ENCODE data around the gene CXXC1. TPM values are rescaled to one million over a fixed set of nuclear protein-coding genes. Genes with fewer than 3 reads are reported as not detected.
A peak's percentile ranks its signal among the peaks of the same experiment; 100 is the strongest.
"Not testable (repeated sequence)": the region's sequence is repeated elsewhere in the genome, so short reads cannot be mapped to it uniquely, and the experiment has no call there.

Gene CXXC1
- polyA plus RNA-seq, 3 donors, result 85.5 to 96.0 (median 91.6) TPM

- no peak for DNase-seq
Observed at GRCh38 chr18:50280707-50281294, 6.7 kb downstream of the CXXC1 start.

DNA sequence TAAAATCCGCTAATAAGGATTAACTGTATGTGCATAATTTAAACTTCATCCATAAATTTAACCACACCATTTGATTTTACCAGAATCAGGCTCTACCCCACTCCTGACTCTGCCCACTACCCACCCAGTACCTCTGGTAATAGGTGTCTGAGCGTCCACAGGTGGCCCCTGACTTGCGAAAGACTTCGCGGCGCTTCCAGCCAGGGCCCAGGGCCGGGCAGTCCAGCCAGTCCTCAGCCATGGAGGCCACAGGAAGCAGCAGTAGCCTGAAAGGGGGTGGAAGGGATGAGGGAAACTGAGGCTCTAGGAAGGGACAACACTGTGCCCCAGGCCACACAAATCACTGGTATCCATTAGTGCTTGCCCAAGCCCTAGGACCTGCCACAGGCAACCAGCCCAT is 7.7 kb downstream of the CXXC1 start:
- DNase-seq, result no peak

- DNase-seq, result no peak
Observed at GRCh38 chr18:50277942-50278341, 9.6 kb downstream of the CXXC1 start.

DNA sequence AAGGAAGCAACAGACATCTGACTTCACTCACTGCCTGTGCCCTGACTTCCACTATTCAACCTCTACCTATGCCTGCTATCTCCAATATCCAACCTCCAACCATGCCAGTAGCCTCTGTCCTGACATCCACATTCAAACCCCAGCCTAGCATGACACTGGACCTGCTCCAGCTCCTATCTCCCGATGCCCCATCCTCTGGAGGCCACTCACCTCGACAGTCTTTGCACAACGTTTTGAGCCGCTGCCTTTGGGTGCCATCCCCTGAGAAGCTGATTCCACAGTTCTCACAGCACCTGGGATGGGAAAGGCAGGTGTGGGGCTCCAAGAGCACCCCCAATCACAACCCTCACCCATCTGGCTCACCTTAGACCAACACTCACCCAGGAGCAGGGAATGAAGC is 11.0 kb downstream of the CXXC1 start:
- no peak for DNase-seq

- no peak for DNase-seq
Observed at GRCh38 chr18:50275503-50276036, 11.9 kb downstream of the CXXC1 start.

DNA sequence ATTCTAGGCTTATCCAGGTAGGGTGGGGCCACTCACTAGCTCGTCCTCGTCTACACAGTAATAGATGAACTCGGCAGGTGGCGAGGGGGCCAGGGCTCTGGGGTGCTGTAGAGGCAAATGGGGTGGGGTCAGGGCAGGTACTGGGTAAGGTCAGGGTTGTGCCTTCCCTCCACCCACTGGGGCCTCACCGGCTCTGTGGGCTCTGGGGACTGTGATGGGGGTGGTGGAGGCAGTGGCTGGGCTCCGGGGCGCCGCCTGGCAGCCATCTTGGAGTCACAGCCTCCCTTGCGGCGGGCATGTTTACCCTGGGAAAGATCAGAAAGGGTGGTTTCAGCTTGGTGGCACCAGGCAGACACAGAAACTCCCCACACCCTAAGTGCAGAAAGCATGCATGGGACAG is 12.6 kb downstream of the CXXC1 start:
- no peak for DNase-seq

DNA sequence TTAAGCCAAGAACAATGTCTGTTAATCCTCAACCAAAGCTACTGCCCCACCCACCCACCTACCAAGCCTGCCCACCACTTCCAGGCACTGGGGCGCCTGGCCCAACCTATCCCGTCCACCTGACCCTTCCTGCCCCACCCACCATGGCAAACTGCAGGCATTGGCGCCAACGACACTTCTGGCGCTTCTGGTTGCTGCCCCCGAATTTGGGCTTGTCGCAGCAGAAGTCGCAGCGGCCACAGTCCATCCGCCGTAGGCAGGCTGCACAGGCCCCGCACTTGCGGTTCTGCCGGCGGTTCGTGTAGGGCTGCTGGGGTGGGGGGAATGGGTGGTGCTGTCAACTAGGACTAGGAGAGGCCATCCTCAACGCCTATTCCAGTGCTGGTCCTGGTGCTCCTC is 13.4 kb downstream of the CXXC1 start:
- DNase-seq, result no peak

DNA sequence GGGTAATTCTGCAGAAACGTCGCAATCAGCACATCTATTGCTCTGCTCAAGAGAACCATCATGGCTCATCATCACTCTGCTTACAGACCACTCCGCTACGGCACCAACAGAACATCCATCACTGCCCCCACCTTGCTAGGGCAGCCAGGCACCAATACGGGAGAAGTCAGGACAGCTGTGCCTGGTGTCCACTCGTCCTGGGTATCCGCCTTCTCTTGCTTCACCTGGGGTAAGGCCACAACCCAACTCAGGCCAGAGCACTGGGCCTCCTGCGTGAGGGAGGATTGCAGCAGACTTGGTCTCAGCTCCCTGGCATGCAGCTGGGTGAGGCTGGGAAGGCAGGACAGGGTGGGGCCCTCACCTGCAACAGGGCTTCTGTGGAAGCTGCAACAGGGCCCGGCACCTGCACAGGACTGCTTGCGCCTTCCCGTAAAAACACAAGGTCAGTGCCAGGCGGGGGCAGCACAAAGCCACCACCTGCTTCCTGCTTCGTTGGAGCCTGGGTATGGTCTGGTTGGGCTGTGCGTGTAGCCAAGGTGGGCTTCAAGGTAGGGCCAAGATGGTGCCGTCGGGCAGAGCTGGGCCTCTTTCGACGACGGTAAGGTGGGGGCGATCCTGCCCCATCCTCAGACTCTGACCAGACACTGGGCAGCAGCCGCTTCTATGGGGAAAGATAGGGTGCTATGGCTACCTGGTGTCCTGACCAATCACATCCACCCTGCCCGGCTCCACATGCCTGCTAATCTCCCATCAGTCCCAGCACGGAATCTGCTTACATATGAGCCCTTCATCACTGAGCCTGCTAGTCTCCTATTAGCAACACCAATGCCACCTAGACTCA is 14.1 kb downstream of the CXXC1 start:
- DNase-seq, result no peak

GRCh38 chr18:50272568-50272967 is 14.9 kb downstream of the CXXC1 start:
- DNase-seq, result no peak

DNA sequence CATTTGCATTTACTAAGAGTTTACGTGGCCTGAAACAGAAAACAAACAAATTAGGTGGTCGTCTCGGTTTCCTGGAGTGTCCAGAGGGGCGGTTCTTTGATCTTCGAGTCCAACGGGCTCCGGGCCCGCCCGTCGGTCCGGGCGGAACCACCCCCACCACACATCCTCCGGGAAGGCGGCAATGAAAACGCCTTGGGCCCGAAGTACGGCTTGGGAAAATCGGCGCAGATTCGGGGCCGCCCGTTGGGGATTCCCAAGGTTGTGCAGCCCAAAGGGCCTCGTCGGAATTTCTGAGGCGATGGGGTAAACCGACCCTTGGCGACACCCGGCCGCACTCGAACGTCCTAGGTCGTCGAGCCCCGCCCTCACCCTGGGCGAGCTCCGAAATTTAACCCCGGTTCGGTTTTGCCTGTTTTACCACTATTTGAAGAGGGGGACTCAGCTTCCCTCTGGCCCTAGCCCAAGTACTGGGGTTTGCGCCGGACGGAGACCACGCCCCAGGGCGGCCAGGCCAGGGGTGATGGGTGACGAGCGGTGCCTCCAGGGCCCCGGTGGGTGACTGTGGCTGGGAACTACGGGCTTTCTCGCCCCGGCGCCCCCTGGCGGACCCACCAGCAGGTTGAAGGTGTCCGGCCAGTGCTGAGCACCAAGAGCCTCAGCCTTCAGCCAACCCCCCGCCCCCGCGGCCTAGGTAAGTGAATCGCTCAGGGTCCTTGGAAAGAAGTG is 19.3 kb downstream of the CXXC1 start:
- DNase-seq, result peak; percentile 53

DNA sequence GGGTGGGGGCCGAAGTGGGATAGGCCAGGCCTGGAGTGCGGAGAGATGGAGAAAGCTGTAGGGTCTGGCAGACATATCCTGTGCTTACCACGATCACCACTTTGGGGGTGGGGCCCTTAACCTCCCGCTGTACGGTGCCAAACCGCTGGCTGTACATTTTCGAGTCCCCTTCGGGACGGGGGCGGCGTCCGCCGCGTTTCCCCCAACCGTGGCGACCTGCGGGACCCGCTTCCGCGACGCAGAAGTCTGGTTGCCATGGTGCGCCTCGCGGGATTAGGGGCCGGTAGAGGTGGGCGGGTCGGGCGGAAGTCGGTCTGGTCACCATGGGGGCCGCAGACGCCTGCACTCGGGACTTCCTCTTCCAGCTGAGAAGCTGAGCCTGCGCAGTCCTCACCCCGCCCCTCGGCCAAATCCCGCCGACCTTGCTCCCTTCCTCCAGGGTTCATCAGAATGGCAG is 21.2 kb downstream of the CXXC1 start, which contains the start of gene CFAP53:
Gene CFAP53 (minus strand): TSS at position 248 of the 457 bp plus-strand sequence. CDS start 91 bp downstream, at position 157.
- DNase-seq, result peak; percentile 89

- DNase-seq, result no peak
Observed at GRCh38 chr18:50262977-50263376, 24.5 kb downstream of the CXXC1 start.

- DNase-seq, result no peak
Observed at GRCh38 chr18:50250935-50251334, 36.6 kb downstream of the CXXC1 start.

GRCh38 chr18:50249576-50249975 is 37.9 kb downstream of the CXXC1 start:
- no peak for DNase-seq

DNA sequence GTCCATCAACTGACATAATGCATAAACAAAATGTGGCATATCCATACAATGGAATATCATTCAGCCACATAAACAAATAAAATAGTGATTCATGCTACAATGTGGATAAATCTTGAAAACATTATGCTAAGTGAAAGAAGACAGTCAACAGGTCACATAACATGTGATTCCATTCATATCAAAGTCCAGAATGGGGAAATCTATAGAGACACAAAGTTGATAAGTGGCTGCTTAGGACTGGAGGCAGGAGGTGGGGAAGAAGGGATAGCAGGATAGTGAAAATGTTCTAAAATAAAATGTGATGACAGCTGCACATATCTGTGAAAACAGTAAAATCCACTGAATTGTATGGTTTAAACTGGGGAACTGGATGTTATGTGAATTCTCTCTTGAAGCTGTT is 39.9 kb downstream of the CXXC1 start:
- no peak for DNase-seq

DNA sequence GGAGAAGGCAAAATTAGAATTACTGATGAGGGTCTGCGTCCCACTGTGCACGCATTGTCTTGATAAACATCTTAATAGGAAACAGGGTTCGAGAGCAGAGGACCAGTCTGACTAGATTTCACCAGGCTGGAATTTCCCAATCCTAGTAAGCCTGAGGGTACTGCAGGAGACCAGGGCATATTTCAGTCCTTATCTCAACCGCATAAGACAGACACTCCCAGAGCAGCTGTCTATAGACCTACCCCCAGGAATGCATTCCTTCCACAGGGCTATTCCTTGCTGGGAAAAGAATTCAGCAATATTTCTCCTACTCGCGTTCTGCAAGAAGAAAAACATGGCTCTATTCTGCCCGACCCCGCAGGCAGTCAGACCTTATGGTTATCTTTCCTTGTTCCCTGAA is 45.7 kb downstream of the CXXC1 start:
- not testable (repeated sequence) for DNase-seq

GRCh38 chr18:50240080-50240563 is 47.4 kb downstream of the CXXC1 start:
- no peak for DNase-seq

GRCh38 chr18:50232419-50232818 is 55.1 kb downstream of the CXXC1 start:
- no peak for DNase-seq

All from renal pelvis (tissue), 4 donors.